Kasumi-1 (cell line): Measurements from ENCODE around the gene PNLIPRP2.

Source experiments
- DNase-seq, 2 experiments: peaks; one replicate each; lab custom pipeline; 2025; lab: John Stamatoyannopoulos, UW

The PNLIPRP2 gene

GRCh38 chr10:116655568-116655967, 34.8 kb downstream of the PNLIPRP2 start:
- no peak for DNase-seq

DNA sequence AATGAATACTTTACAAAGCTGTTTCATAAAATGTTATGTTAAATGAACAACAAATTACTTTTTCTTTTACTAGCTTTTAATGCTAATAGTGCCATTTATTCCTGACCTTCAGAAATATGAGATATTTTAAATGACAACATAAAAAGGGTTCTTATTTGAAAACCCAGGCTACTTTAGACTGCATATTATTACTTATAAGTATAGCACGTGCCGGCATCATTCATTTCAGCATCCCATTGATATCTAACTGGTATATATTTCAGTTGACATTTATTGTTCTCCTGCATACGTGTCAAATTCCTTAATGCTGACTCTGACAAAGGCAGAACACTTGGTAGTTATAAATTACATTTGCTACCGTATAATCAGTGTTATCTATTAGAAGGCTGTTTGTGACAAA, 35.3 kb downstream of the PNLIPRP2 start:
- DNase-seq, result no peak

DNA sequence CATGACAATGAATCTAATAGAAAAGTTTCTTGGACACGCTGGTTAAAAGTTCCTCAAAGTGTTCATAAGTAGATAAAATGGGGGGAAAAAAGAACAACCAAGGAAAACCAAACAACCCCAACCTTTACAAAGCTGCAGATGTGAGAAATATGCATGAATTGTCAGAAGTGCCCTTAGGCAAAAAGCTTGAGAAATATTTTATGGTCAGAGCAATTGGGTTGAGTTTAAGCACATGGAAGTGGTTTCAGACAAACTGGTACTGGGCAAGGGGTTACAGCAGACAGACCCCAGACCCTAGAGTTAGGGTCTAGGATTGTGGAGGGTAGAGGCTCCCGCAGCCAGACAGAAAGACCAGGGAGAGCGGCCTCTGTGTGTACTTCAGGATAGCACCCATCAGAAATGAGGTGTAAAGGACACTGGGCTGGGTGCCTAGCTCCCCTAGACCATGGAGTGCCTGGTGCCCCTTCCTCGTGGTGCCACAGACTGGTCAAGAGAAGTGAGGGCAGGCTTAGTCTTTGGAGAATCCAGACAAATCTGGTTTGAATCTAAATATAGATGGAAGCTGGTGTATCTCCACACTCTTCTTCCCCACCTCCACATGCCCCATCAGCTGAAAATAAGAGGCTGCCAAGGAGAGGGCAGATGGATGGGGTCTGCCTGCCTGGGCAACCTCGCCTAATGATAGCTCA, 37.3 kb downstream of the PNLIPRP2 start:
- DNase-seq, result no peak

DNA sequence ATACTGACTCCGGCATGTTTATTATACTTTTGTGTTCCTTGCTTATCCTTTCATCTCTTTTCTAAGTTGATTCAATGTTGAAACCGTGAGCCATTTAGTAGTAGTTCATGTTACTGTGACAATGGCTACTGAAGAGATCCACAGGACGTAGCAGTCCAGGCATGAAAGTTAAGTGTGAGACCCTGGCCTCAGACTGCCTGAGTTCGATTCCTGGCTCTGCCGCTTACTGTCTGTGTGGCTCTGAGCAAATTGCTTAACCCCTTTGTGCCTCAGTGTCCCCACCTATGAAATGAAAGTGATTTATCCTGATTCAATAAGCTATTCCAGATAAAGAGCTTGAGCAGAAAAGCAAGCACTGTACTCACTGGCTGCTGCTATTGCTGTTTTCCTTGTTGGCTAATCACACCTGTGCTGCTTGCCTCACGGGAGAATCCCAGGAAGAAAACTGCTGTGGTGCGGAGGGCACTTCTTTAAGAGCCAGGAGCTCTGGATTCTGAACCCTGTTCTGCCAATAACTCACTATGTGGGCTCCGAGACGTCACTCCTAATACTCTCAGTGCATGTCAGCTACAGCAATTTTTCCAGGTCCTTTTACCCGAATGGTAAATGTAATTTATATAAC, 38.4 kb downstream of the PNLIPRP2 start:
- no peak for DNase-seq

- DNase-seq, result no peak
These were observed 40.1 kb downstream of the PNLIPRP2 start for GRCh38 chr10:116660860-116661259.

- no peak for DNase-seq
These were observed 42.6 kb downstream of the PNLIPRP2 start for GRCh38 chr10:116663342-116663741.

- DNase-seq, result no peak
These were observed 43.9 kb downstream of the PNLIPRP2 start for GRCh38 chr10:116664631-116665030.

GRCh38 chr10:116665541-116666125, 44.9 kb downstream of the PNLIPRP2 start:
- no peak for DNase-seq

GRCh38 chr10:116667484-116667883, 46.7 kb downstream of the PNLIPRP2 start:
- DNase-seq, result no peak

- DNase-seq, result no peak
These were observed 47.3 kb downstream of the PNLIPRP2 start for GRCh38 chr10:116668018-116668417.

- no peak for DNase-seq
These were observed 47.7 kb downstream of the PNLIPRP2 start for GRCh38 chr10:116668446-116668845.

DNA sequence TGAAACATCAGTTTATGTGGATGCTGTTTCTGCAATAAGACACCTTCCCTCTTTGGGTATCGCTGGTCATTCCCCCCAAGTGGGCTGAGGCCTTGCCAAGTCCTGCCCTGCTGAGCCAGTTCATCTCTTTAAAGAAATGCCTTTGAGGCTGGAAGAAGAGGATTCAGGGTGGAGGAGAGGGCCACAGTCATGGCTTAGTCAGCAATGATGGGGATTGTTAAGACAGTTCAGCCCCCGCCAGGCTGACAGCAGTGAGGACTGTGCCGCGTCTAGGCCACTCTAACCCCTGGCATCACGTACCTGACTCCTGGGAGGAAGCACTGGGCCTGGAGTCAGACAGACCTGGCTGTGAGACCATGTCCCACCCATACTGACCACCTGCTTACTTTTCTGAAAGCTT, 48.3 kb downstream of the PNLIPRP2 start:
- no peak for DNase-seq

DNA sequence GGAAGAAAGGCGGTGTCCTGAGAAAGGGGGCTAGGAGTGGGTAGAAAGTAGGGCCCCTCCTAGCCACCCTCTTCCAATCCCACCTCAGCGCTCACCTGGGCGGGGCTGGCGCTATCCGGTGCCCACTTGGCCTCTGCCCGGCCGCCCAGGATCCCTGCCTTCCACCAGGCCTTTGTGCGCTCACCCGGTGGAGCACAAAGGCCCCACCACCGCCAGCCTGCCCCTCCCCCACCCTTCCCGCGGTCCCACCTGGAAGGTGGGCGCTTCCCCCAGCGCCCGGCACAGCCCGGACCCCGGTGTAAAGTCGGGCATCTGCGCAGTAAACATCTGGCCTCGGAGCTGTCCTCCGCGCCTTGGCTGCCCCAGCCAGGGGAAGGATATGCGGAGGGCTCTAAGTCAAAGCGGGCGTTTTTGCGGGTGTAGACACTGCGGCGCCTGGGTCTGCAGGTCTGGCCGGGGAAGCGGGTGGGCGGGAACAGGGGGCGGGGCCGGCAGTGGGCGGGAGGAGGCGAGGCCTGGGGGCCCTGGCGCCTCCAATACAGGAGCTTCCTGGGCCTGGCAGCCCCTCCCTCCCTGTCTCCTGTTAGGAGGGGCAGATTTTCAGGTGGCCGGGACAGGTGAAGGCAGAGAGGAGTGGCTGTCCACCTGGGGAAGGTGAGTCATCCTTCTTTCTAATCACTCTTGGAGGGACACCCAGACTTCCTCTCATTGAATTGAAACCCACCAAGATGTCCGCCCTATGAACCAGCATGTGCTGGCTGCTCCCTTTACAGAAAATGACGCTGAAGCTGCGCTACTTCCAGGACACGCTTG, 49.3 kb downstream of the PNLIPRP2 start:
- DNase-seq, result no peak

- DNase-seq, result no peak
These were observed 50.0 kb downstream of the PNLIPRP2 start for GRCh38 chr10:116670706-116671105.

- no peak for DNase-seq
These were observed 50.6 kb downstream of the PNLIPRP2 start for GRCh38 chr10:116671274-116671926.

DNA sequence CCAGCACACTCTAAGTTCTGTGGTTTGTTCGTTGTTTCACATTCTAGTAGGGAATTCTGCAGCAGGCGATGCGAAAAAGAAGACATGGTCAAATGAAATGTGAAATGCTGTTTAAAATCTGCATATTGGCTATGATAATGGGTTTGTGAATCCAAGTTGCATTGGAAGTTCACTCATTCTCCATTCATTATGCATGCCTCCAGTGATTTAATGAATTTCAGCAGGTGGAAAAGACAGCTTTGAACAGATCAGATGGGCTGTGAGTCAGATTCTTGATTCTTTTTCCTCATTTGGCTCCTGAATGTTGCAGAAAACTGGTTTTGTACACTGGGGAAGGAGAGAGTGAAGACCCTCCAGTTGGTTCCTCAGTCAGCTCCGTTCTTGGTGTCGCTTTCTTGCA, 52.1 kb downstream of the PNLIPRP2 start:
- DNase-seq, result no peak

DNA sequence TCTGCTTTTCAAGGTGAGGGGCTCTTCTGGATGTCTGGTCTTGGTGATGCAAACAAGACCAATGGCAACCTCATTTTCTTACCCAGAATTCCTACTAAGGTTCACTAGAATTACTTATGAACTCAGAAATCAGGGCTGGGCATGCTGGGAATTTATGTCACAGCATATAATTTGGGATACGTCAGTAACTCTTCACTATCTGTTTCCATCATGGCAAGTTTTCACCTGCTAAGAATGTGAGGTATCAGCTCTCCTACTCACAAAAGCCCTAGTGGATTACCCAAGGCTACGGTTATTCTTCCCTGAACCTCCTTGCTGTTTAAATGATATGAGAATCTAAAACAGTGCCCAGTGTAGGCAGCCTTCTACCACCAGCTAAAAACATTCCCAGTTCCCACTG, 53.1 kb downstream of the PNLIPRP2 start:
- no peak for DNase-seq

- no peak for DNase-seq
These were observed 54.2 kb downstream of the PNLIPRP2 start for GRCh38 chr10:116674901-116675423.

DNA sequence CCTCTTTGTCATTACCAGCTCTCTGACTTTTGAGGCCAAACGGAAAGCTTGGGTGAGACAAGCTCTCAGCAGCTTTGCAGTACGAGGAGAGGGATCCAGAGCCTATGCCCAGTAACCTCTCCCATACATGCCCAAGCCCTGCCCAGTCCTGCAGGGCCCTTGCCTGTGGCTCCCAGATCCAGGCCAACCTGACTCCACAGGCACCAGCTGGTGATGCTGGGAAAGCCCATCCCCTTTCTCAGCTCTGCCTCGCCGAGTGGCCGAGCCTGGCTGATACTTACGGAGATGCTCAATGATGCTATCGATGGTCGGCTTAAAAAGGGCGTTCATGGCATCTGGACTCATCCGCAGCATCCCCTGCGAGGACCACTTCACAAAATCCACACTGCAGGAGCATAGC, 55.4 kb downstream of the PNLIPRP2 start:
- no peak for DNase-seq

- no peak for DNase-seq
These were observed 55.9 kb downstream of the PNLIPRP2 start for GRCh38 chr10:116676633-116677032.

- DNase-seq, result no peak
These were observed 58.6 kb downstream of the PNLIPRP2 start for GRCh38 chr10:116679351-116679750.

- DNase-seq, result no peak
These were observed 62.4 kb downstream of the PNLIPRP2 start for GRCh38 chr10:116683166-116683565.
